Erythroblast (primary cell): ENCODE results near the gene AGAP1.

Experiments used
- GATA1 ChIP-seq: IDR thresholded peaks from 2 replicates; pipeline ENCODE4 v1.6.1; 2011; ENCODE audit warnings: low read depth, mild to moderate bottlenecking, control low read depth, low read length, moderate library complexity
- POLR2A ChIP-seq: IDR thresholded peaks from 2 replicates; pipeline ENCODE4 v1.6.1; 2011; ENCODE audit warnings: mild to moderate bottlenecking, low read length

GRCh38 chr2:235747001-235747785 lies 253.3 kb downstream of the AGAP1 start:
- TF ChIP-seq POLR2A, result no peak
- no peak for TF ChIP-seq GATA1
